HG03342 (cell line): ENCODE measurements around the gene ATP4B.

Experiments
- ATAC-seq: cut with Tn5 transposase; IDR thresholded peaks from one replicate; pipeline ENCODE4 v1.9.1; 2021; ENCODE audit warnings: mild to moderate bottlenecking, moderate library complexity; ENCODE audit not compliant: unreplicated experiment

The ATP4B gene

GRCh38 chr13:113656831-113657671 lies 947 bp downstream of the ATP4B start:
- ATAC-seq: no peak

GRCh38 chr13:113656003-113656588 lies 1.9 kb downstream of the ATP4B start:
- ATAC-seq: no peak

- no peak for ATAC-seq
Observed at GRCh38 chr13:113655346-113656002, 2.5 kb downstream of the ATP4B start.

GRCh38 chr13:113654591-113655345 lies 3.2 kb downstream of the ATP4B start:
- ATAC-seq: no peak

DNA sequence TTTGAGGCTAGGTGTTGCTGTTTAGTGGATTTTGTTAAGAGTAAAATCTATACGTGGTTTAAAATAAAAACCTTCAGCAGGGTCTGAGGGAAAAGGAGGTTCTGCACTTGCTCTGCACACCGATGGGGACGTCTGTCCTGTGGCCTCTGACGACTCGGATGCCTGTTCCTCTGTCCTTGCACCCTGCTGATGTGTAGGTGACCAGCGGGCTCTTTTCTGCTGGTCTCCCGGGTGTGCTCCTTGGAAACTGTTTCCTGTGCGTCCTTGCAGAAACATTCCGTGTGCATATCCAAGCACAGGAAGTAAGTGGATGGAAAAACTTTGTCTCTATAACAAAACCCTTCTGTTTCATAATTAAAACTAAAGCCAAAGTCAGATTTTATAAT lies 3.8 kb downstream of the ATP4B start:
- ATAC-seq: no peak

DNA sequence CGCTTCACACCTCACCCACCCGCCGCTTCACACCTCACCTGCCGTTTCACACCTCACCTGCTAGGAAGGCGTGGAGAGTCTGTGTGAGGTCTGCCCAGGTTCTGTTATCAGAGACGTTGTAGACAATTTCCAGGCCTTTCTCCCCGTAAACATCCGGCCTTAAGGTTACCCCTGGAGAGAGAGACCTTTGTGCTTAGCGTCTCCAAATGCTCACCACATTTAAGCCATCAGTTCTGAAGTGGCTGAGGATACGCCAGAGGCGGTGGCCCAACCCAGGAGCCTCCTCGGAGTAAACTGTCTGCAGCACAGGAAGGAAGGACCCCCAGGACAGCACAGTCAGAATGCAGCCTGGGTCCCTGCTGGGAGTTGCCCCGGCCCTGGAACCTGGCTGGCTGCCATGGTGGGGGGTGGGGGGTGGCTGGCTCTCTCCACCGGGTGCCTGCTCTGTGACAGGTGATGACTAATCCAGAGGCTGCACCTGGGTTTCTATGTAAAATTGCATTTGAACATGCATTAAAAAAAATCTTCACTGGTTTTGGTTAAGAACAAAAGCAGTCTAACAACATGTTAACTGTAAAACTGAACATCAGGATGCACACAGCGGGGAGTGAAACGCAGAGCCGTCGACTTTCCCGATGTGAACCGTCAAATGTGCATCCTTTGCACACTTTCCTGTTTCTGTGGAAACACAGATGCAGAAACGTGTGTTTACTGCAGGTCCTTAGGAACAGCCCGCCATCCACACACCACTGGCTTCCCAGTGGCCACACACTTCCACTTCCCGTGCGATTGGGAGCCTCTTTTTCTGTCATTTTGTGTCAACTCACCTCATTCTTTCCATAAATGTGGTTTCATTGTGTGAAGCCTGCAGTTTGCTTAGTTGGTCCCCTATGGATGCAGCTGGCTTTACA lies 4.5 kb downstream of the ATP4B start:
- ATAC-seq: no peak

DNA sequence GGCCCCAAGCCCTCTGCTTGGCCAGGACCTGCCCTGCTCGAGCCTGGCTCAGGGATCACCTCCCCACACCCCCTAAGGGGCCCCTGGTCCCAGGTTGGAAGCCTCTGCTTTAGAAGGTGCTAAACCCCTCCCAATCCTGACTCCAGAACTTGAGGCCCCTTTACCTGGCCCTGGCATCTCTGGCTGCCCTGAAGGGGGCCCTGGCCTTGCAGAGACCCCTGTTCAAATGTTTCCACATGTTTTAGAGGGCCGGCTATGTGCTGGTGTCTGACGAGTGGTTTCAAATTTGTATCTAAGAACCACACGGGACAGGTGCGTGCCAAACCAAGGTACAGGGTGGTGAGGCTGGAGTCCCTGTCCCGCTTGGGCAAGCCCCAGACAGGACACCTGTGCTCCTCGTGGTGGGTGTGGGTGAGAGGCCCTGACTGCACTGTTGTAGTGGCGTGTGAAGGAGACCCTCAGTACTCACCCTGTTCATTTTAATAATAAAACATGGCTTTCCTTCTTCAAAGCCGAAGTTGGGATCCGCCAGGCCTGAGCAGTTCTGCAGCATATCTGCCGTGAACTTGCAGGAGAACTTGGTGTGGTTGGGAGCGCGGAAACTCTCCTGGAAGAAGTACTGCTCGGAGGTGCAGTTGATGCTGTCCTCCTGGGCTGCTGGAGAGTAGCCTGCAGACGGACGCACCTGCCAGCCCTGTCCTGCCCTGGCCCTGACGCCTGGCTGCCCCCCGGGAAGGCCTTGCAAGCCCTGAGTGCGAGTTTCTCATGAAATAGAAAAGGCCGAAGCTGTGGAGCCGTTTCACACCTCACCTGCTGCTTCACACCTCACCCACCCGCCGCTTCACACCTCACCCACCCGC lies 5.4 kb downstream of the ATP4B start:
- ATAC-seq: no peak

GRCh38 chr13:113651511-113652403 lies 6.2 kb downstream of the ATP4B start:
- ATAC-seq: no peak

GRCh38 chr13:113650731-113651148 lies 7.3 kb downstream of the ATP4B start:
- ATAC-seq: no peak

DNA sequence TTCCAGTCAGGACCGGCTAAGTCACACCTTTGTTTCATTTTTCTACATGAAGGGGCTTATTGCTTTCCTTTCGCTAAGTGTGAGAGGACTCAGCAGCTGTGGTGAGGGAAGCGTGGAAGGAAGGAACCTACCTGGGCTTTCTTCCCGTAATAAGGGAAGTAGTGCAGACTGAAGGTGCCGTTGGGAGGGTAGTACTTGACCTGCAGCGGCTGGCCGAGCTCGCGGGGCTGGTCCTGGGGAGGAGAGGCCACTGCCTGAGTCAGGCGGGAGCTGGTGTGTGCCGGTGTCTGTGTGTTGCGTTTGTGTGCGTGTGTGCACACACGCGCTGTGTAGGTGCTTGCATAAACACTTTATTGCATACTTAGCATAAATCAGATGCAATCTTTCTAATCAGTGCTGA lies 7.7 kb downstream of the ATP4B start:
- ATAC-seq: no peak

GRCh38 chr13:113649212-113649611 lies 8.8 kb downstream of the ATP4B start:
- no peak for ATAC-seq

- ATAC-seq: no peak
Observed at GRCh38 chr13:113648216-113648610, 9.8 kb downstream of the ATP4B start.

- ATAC-seq: no peak
Observed at GRCh38 chr13:113647351-113648215, 10.4 kb downstream of the ATP4B start.

- ATAC-seq: no peak
Observed at GRCh38 chr13:113646921-113647340, 11.1 kb downstream of the ATP4B start.

GRCh38 chr13:113646376-113646775 lies 11.6 kb downstream of the ATP4B start:
- ATAC-seq: no peak

- ATAC-seq: no peak
Observed at GRCh38 chr13:113645329-113645728, 12.7 kb downstream of the ATP4B start.

DNA sequence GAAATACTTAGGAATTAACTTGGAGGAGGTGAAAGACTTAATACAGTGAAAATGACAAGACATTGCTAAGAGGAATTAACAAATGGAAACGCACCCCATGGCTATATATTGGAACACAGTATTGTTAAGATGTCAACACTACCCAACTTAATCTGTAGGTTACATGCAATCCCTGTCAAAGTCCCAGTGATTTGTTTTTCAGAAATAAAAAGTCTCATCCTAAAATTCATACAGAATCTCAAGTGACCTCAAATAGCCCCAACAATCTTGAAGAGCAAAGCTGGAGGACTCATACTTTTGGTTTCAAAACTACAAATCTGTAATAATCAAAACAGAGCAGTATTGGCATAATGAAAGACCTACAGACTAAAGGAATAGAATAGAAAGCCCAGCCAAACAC lies 13.2 kb downstream of the ATP4B start:
- ATAC-seq: no peak
